ENCODE results near the gene APPBP2.

DNA sequence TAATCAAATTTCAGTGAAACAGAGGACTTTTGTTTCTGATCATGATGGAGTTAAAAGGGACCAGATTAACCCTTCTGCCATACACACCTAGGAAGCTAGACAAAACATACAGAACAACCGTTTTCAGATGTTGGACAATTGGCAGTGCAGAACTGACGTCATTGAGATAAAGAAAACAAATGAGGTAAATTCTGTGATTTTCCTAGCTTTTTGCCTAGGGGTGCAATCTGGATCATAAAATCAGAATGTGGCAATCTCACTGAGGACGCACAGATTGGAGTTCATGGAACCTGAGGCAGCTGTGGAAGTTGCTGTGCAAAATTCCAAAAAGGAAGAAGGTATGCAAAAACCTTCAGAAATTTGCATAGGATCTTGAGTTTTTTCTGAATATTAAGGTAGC, 119.2 kb downstream of the APPBP2 start:
- TF ChIP-seq GABPA (IDR thresholded peaks at IDR 0.05; ENCODE audit: low read depth) (no peak), POLR2AphosphoS5 (IDR thresholded peaks at IDR 0.05; ENCODE audit: low read depth, low read length) (no peak), RFX5 (IDR thresholded peaks at IDR 0.05; ENCODE audit: low read length) (no peak), PBX3 (IDR thresholded peaks at IDR 0.05) (no peak), TEAD4 (IDR thresholded peaks at IDR 0.05; ENCODE audit: borderline replicate concordance, insufficient read depth) (no peak), MAX (IDR thresholded peaks at IDR 0.05; ENCODE audit: low read depth) (no peak), EP300 (IDR thresholded peaks at IDR 0.05; ENCODE audit: borderline replicate concordance in 1 of 2, low read depth in 1 of 2, low read length in 1 of 2) (no peak), RCOR1 (IDR thresholded peaks at IDR 0.05; ENCODE audit: low read length) (no peak), GATA2 (CRISPR knock-in tag; IDR thresholded peaks at IDR 0.05) (no peak)
- TF ChIP-seq, protein P1, sequence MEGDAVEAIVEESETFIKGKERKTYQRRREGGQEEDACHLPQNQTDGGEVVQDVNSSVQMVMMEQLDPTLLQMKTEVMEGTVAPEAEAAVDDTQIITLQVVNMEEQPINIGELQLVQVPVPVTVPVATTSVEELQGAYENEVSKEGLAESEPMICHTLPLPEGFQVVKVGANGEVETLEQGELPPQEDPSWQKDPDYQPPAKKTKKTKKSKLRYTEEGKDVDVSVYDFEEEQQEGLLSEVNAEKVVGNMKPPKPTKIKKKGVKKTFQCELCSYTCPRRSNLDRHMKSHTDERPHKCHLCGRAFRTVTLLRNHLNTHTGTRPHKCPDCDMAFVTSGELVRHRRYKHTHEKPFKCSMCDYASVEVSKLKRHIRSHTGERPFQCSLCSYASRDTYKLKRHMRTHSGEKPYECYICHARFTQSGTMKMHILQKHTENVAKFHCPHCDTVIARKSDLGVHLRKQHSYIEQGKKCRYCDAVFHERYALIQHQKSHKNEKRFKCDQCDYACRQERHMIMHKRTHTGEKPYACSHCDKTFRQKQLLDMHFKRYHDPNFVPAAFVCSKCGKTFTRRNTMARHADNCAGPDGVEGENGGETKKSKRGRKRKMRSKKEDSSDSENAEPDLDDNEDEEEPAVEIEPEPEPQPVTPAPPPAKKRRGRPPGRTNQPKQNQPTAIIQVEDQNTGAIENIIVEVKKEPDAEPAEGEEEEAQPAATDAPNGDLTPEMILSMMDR (IDR thresholded peaks at IDR 0.05), result no peak
- TF ChIP-seq, protein P2, sequence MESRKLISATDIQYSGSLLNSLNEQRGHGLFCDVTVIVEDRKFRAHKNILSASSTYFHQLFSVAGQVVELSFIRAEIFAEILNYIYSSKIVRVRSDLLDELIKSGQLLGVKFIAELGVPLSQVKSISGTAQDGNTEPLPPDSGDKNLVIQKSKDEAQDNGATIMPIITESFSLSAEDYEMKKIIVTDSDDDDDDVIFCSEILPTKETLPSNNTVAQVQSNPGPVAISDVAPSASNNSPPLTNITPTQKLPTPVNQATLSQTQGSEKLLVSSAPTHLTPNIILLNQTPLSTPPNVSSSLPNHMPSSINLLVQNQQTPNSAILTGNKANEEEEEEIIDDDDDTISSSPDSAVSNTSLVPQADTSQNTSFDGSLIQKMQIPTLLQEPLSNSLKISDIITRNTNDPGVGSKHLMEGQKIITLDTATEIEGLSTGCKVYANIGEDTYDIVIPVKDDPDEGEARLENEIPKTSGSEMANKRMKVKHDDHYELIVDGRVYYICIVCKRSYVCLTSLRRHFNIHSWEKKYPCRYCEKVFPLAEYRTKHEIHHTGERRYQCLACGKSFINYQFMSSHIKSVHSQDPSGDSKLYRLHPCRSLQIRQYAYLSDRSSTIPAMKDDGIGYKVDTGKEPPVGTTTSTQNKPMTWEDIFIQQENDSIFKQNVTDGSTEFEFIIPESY (IDR thresholded peaks at IDR 0.05; ENCODE audit: borderline replicate concordance, low read depth), result no peak
- TF ChIP-seq, protein P3, sequence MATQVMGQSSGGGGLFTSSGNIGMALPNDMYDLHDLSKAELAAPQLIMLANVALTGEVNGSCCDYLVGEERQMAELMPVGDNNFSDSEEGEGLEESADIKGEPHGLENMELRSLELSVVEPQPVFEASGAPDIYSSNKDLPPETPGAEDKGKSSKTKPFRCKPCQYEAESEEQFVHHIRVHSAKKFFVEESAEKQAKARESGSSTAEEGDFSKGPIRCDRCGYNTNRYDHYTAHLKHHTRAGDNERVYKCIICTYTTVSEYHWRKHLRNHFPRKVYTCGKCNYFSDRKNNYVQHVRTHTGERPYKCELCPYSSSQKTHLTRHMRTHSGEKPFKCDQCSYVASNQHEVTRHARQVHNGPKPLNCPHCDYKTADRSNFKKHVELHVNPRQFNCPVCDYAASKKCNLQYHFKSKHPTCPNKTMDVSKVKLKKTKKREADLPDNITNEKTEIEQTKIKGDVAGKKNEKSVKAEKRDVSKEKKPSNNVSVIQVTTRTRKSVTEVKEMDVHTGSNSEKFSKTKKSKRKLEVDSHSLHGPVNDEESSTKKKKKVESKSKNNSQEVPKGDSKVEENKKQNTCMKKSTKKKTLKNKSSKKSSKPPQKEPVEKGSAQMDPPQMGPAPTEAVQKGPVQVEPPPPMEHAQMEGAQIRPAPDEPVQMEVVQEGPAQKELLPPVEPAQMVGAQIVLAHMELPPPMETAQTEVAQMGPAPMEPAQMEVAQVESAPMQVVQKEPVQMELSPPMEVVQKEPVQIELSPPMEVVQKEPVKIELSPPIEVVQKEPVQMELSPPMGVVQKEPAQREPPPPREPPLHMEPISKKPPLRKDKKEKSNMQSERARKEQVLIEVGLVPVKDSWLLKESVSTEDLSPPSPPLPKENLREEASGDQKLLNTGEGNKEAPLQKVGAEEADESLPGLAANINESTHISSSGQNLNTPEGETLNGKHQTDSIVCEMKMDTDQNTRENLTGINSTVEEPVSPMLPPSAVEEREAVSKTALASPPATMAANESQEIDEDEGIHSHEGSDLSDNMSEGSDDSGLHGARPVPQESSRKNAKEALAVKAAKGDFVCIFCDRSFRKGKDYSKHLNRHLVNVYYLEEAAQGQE (IDR thresholded peaks at IDR 0.05; ENCODE audit: low read depth, low read length), result no peak
